ENCODE data around the gene BHLHE23.

The BHLHE23 gene

GRCh38 chr20:63025534-63026331, 19.0 kb upstream of the BHLHE23 start:
- no peaks in the 10 kb centered on the region for H3K79me1 ChIP-seq (ENCODE audit: low read length)
- no peak for DNase-seq

GRCh38 chr20:63024573-63025392, 18.0 kb upstream of the BHLHE23 start:
- no peaks in the 10 kb centered on the region for H3K27me3 ChIP-seq (ENCODE audit: insufficient read depth, low read length, poor library complexity)
- no peak overlapping the region for H2BK5ac ChIP-seq (ENCODE audit: low read length)
- H3K27ac ChIP-seq (ENCODE audit: low read depth, low read length), result no peak overlapping the region
- no peaks in the 10 kb centered on the region for H3K4me1 ChIP-seq (ENCODE audit: control insufficient read depth, low read depth, low read length)
- no peak overlapping the region for H4K5ac ChIP-seq (ENCODE audit: low read length)
- H3K9ac ChIP-seq (ENCODE audit: low read length), result no peak overlapping the region
- no peaks in the 10 kb centered on the region for H3K79me2 ChIP-seq (ENCODE audit: control insufficient read depth, insufficient read depth, low read length)
- H3K36me3 ChIP-seq (ENCODE audit: control insufficient read depth, insufficient read depth, low read length), result no peaks in the 10 kb centered on the region
- H3K23ac ChIP-seq (ENCODE audit: low read length), result no peak overlapping the region
- no peak overlapping the region for H3K18ac ChIP-seq (ENCODE audit: low read length)
- H2BK120ac ChIP-seq (ENCODE audit: low read depth, low read length), result no peak overlapping the region
- H3K4me2 ChIP-seq (ENCODE audit: low read length), result no peak overlapping the region
- H2BK15ac ChIP-seq (replicated peaks; ENCODE audit: low read depth), result no peak overlapping the region
- H3K4ac ChIP-seq (ENCODE audit: low read depth, low read length), result no peak overlapping the region
- no CpG with 5 or more reads among the region's 28 CpGs for WGBS (ENCODE audit: extremely low coverage, insufficient coverage, low lambda C conversion rate)
- no peak overlapping the region for H4K8ac ChIP-seq (ENCODE audit: low read depth, low read length)
- DNase-seq, result no peak
- no peak overlapping the region for H3K56ac ChIP-seq (ENCODE audit: low read length)
- H3K4me3 ChIP-seq (ENCODE audit: low read length), result no peak overlapping the region
- H3K79me1 ChIP-seq (ENCODE audit: low read length), result no peaks in the 10 kb centered on the region
- H2AK5ac ChIP-seq (ENCODE audit: low read length), result no peak overlapping the region

More at GRCh38 chr20:63025534-63026331, 19.0 kb upstream of the BHLHE23 start:
- no peaks in the 10 kb centered on the region for H3K4me1 ChIP-seq (ENCODE audit: control insufficient read depth, low read depth, low read length)
- no peak overlapping the region for H3K4ac ChIP-seq (ENCODE audit: low read depth, low read length)
- no peak overlapping the region for H3K9ac ChIP-seq (ENCODE audit: low read length)
- H3K27me3 ChIP-seq (ENCODE audit: insufficient read depth, low read length, poor library complexity), result no peaks in the 10 kb centered on the region
- no CpG with 5 or more reads among the region's 45 CpGs for WGBS (ENCODE audit: extremely low coverage, insufficient coverage, low lambda C conversion rate)
- H3K27ac ChIP-seq (ENCODE audit: low read depth, low read length), result no peak overlapping the region
- no peak overlapping the region for H3K4me3 ChIP-seq (ENCODE audit: low read length)
- H2BK5ac ChIP-seq (ENCODE audit: low read length), result no peak overlapping the region
- H3K36me3 ChIP-seq (ENCODE audit: control insufficient read depth, insufficient read depth, low read length), result no peaks in the 10 kb centered on the region
- no peak overlapping the region for H2BK15ac ChIP-seq (replicated peaks; ENCODE audit: low read depth)
- no peak overlapping the region for H4K8ac ChIP-seq (ENCODE audit: low read depth, low read length)
- no peaks in the 10 kb centered on the region for H3K79me2 ChIP-seq (ENCODE audit: control insufficient read depth, insufficient read depth, low read length)
- H2AK5ac ChIP-seq (ENCODE audit: low read length), result no peak overlapping the region
- no peak overlapping the region for H2BK120ac ChIP-seq (ENCODE audit: low read depth, low read length)
- H3K18ac ChIP-seq (ENCODE audit: low read length), result no peak overlapping the region
- H3K56ac ChIP-seq (ENCODE audit: low read length), result no peak overlapping the region
- H3K4me2 ChIP-seq (ENCODE audit: low read length), result no peak overlapping the region
- H3K23ac ChIP-seq (ENCODE audit: low read length), result no peak overlapping the region
- H4K5ac ChIP-seq (ENCODE audit: low read length), result no peak overlapping the region

- no peak overlapping the region for H2BK120ac ChIP-seq (ENCODE audit: low read depth, low read length)
- no peaks in the 10 kb centered on the region for H3K27me3 ChIP-seq (ENCODE audit: insufficient read depth, low read length, poor library complexity)
- H4K5ac ChIP-seq (ENCODE audit: low read length), result no peak overlapping the region
- H2AK5ac ChIP-seq (ENCODE audit: low read length), result no peak overlapping the region
- no peak overlapping the region for H3K4ac ChIP-seq (ENCODE audit: low read depth, low read length)
- no peaks in the 10 kb centered on the region for H3K79me1 ChIP-seq (ENCODE audit: low read length)
- H3K4me1 ChIP-seq (ENCODE audit: control insufficient read depth, low read depth, low read length), result no peaks in the 10 kb centered on the region
- no peak for DNase-seq
- H3K79me2 ChIP-seq (ENCODE audit: control insufficient read depth, insufficient read depth, low read length), result no peaks in the 10 kb centered on the region
- no CpG with 5 or more reads among the region's 33 CpGs for WGBS (ENCODE audit: extremely low coverage, insufficient coverage, low lambda C conversion rate)
- no peak overlapping the region for H3K23ac ChIP-seq (ENCODE audit: low read length)
- no peak overlapping the region for H2BK5ac ChIP-seq (ENCODE audit: low read length)
- no peak overlapping the region for H4K8ac ChIP-seq (ENCODE audit: low read depth, low read length)
- no peaks in the 10 kb centered on the region for H3K36me3 ChIP-seq (ENCODE audit: control insufficient read depth, insufficient read depth, low read length)
- H3K18ac ChIP-seq (ENCODE audit: low read length), result no peak overlapping the region
- H2BK15ac ChIP-seq (replicated peaks; ENCODE audit: low read depth), result no peak overlapping the region
- no peak overlapping the region for H3K56ac ChIP-seq (ENCODE audit: low read length)
- H3K9ac ChIP-seq (ENCODE audit: low read length), result no peak overlapping the region
- no peak overlapping the region for H3K27ac ChIP-seq (ENCODE audit: low read depth, low read length)
- H3K4me3 ChIP-seq (ENCODE audit: low read length), result no peak overlapping the region
- H3K4me2 ChIP-seq (ENCODE audit: low read length), result no peak overlapping the region
These were observed 17.3 kb upstream of the BHLHE23 start for GRCh38 chr20:63023936-63024571.

- no peak overlapping the region for H2BK120ac ChIP-seq (ENCODE audit: low read depth, low read length)
These were observed 16.5 kb upstream of the BHLHE23 start for GRCh38 chr20:63023071-63023935.

GRCh38 chr20:63022501-63022900, 15.7 kb upstream of the BHLHE23 start:
- WGBS (ENCODE audit: extremely low coverage, insufficient coverage, low lambda C conversion rate), result no CpG with 5 or more reads among the region's 12 CpGs
- H3K27me3 ChIP-seq (ENCODE audit: insufficient read depth, low read length, poor library complexity), result no peaks in the 10 kb centered on the region

More at GRCh38 chr20:63023071-63023935, 16.5 kb upstream of the BHLHE23 start:
- Histone ChIP-seq H3K79me2 (ENCODE audit: control insufficient read depth, insufficient read depth, low read length) (no peaks in the 10 kb centered on the region), H3K79me1 (ENCODE audit: low read length) (no peaks in the 10 kb centered on the region), H2AK5ac (ENCODE audit: low read length) (no peak overlapping the region), H3K36me3 (ENCODE audit: control insufficient read depth, insufficient read depth, low read length) (no peaks in the 10 kb centered on the region), H4K5ac (ENCODE audit: low read length) (no peak overlapping the region), H3K27me3 (ENCODE audit: insufficient read depth, low read length, poor library complexity) (no peaks in the 10 kb centered on the region), H2BK15ac (replicated peaks; ENCODE audit: low read depth) (no peak overlapping the region), H3K18ac (ENCODE audit: low read length) (no peak overlapping the region), H3K4me3 (ENCODE audit: low read length) (no peak overlapping the region), H2BK5ac (ENCODE audit: low read length) (no peak overlapping the region), H3K4me1 (ENCODE audit: control insufficient read depth, low read depth, low read length) (no peaks in the 10 kb centered on the region), H3K4me2 (ENCODE audit: low read length) (no peak overlapping the region), H3K56ac (ENCODE audit: low read length) (no peak overlapping the region), H3K9ac (ENCODE audit: low read length) (no peak overlapping the region), H3K23ac (ENCODE audit: low read length) (no peak overlapping the region), H4K8ac (ENCODE audit: low read depth, low read length) (no peak overlapping the region), H3K4ac (ENCODE audit: low read depth, low read length) (no peak overlapping the region), H3K27ac (ENCODE audit: low read depth, low read length) (no peak overlapping the region)
- DNase-seq, result no peak
- WGBS (ENCODE audit: extremely low coverage, insufficient coverage, low lambda C conversion rate), result no CpG with 5 or more reads among the region's 31 CpGs

More at GRCh38 chr20:63022501-63022900, 15.7 kb upstream of the BHLHE23 start:
- no peak overlapping the region for H4K5ac ChIP-seq (ENCODE audit: low read length)
- H3K79me1 ChIP-seq (ENCODE audit: low read length), result no peaks in the 10 kb centered on the region
- no peak for DNase-seq
- H3K4me3 ChIP-seq (ENCODE audit: low read length), result no peak overlapping the region
- no peak overlapping the region for H3K9ac ChIP-seq (ENCODE audit: low read length)
- no peak overlapping the region for H2AK5ac ChIP-seq (ENCODE audit: low read length)
- no peak overlapping the region for H3K4me2 ChIP-seq (ENCODE audit: low read length)
- no peaks in the 10 kb centered on the region for H3K79me2 ChIP-seq (ENCODE audit: control insufficient read depth, insufficient read depth, low read length)
- H3K23ac ChIP-seq (ENCODE audit: low read length), result no peak overlapping the region
- no peaks in the 10 kb centered on the region for H3K4me1 ChIP-seq (ENCODE audit: control insufficient read depth, low read depth, low read length)
- H3K4ac ChIP-seq (ENCODE audit: low read depth, low read length), result no peak overlapping the region
- no peak overlapping the region for H3K27ac ChIP-seq (ENCODE audit: low read depth, low read length)
- no peaks in the 10 kb centered on the region for H3K36me3 ChIP-seq (ENCODE audit: control insufficient read depth, insufficient read depth, low read length)
- no peak overlapping the region for H3K56ac ChIP-seq (ENCODE audit: low read length)
- no peak overlapping the region for H2BK120ac ChIP-seq (ENCODE audit: low read depth, low read length)
- H4K8ac ChIP-seq (ENCODE audit: low read depth, low read length), result no peak overlapping the region
- no peak overlapping the region for H2BK5ac ChIP-seq (ENCODE audit: low read length)
- no peak overlapping the region for H2BK15ac ChIP-seq (replicated peaks; ENCODE audit: low read depth)
- no peak overlapping the region for H3K18ac ChIP-seq (ENCODE audit: low read length)

Data from mesendoderm (in vitro differentiated cells).